Vagina (tissue), 2 donors: ENCODE measurements around the gene PDE6C. TPM values are rescaled to one million over a fixed set of nuclear protein-coding genes. Genes with fewer than 3 reads are reported as not detected.

ENCODE experiments used
- DNase-seq, 2 donors: peaks; one replicate each; pipeline ENCODE4 v3.0.0-alpha.2; 2017; ENCODE audit errors: extremely low spot score in 2 of 2
- H3K27ac ChIP-seq: fragments of 200-600 bp; sonication (generic); one replicate; pipeline ENCODE4 v1.5.1; 2019
- H3K27me3 ChIP-seq: fragments of 200-600 bp; sonication (generic); one replicate; pipeline ENCODE4 v1.5.1; 2019
- H3K36me3 ChIP-seq, 2 donors: fragments of 200-600 bp; sonication (generic); one replicate each; pipeline ENCODE4 v1.5.1; 2017 to 2019
- H3K4me1 ChIP-seq: fragments of 200-600 bp; sonication (generic); one replicate; pipeline ENCODE4 v1.5.1; 2019
- H3K4me3 ChIP-seq, 2 donors: fragments of 200-600 bp; sonication (generic); 1 replicate in 1 of 2; 2 replicates in 1 of 2; pipeline ENCODE4 v1.5.1; 2016 to 2019
- H3K9me3 ChIP-seq: fragments of 200-600 bp; sonication (generic); one replicate; pipeline ENCODE4 v1.5.1; 2019
- POLR2A ChIP-seq, 2 donors: fragments of 450-650 bp; IDR thresholded peaks; one replicate each; pipeline ENCODE4 v1.6.1; 2017; ENCODE audit warnings: antibody characterized with exemption in 2 of 2, mild to moderate bottlenecking in 2 of 2, moderate library complexity in 2 of 2
- POLR2AphosphoS5 ChIP-seq, 2 donors: sonication (generic); formaldehyde crosslinking; IDR thresholded peaks; one replicate each; pipeline ENCODE4 v1.9.0; 2017; ENCODE audit warnings: antibody characterized with exemption in 2 of 2, mild to moderate bottlenecking in 2 of 2, low read depth in 1 of 2; ENCODE audit not compliant: insufficient read depth in 1 of 2
- intact Hi-C: fragments of 100-400 bp; cut with DNase I; formaldehyde crosslinking; loops from one replicate; pipeline ENCODE4 v1.15.1; 2023
- total RNA-seq: library from RNA; depleted of rRNA; stranded (reverse); fragments of >200 nt; gene quantifications from one replicate; pipeline ENCODE4 v1.2.3, GENCODE V29; 2016
- TF ChIP-seq, protein P1 (sequence below), 3 experiments: fragments of 450-650 bp in 2 of 3; fragments of 200-600 bp in 1 of 3; sonication (generic) in 1 of 3; IDR thresholded peaks; one replicate each; pipeline ENCODE4 v1.5.1; 2017 to 2019; ENCODE audit warnings: antibody characterized with exemption in 3 of 3, mild to moderate bottlenecking in 2 of 3, moderate library complexity in 2 of 3

Gene PDE6C
- total RNA-seq, 1 donor from 2014 or later = not detected

DNA sequence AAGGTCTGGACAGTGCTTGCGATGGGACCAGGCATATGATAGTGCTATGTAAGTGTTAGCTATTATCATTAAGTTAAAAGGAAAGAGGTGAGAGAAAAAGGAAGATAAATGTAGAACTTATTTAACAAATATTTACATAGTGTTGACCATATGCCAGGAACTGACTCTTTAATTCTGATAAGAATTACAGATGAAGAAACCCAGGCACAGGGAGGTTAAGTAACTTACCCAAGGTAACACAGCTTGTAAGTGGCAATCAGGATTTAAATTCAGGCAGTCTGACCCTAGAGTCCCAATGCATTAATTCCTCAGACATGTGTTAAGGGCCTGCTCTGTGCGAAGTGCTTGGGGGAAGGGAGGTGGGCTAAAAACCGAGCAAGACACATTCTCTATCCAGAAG lies 34.8 kb upstream of the PDE6C start:
- no peak for DNase-seq
- no peaks in the 10 kb centered on the region for H3K27me3 ChIP-seq
- no peak for TF ChIP-seq POLR2AphosphoS5 (IDR thresholded peaks at IDR 0.05; ENCODE audit: insufficient read depth in 1 of 2, low read depth in 1 of 2)
- no peak for TF ChIP-seq POLR2A (IDR thresholded peaks at IDR 0.05)
- TF ChIP-seq, protein P1, sequence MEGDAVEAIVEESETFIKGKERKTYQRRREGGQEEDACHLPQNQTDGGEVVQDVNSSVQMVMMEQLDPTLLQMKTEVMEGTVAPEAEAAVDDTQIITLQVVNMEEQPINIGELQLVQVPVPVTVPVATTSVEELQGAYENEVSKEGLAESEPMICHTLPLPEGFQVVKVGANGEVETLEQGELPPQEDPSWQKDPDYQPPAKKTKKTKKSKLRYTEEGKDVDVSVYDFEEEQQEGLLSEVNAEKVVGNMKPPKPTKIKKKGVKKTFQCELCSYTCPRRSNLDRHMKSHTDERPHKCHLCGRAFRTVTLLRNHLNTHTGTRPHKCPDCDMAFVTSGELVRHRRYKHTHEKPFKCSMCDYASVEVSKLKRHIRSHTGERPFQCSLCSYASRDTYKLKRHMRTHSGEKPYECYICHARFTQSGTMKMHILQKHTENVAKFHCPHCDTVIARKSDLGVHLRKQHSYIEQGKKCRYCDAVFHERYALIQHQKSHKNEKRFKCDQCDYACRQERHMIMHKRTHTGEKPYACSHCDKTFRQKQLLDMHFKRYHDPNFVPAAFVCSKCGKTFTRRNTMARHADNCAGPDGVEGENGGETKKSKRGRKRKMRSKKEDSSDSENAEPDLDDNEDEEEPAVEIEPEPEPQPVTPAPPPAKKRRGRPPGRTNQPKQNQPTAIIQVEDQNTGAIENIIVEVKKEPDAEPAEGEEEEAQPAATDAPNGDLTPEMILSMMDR (IDR thresholded peaks at IDR 0.05) = no peak
- intact Hi-C loops = no loop called here
- no peak overlapping the region for H3K27ac ChIP-seq
- no peaks in the 10 kb centered on the region for H3K4me1 ChIP-seq
- no peaks in the 10 kb centered on the region for H3K9me3 ChIP-seq
- no peaks in the 10 kb centered on the region for H3K36me3 ChIP-seq
- no peak overlapping the region for H3K4me3 ChIP-seq

GRCh38 chr10:93579089-93579488 lies 33.2 kb upstream of the PDE6C start:
- intact Hi-C loops = no loop called here
- Histone ChIP-seq H3K27me3 (no peaks in the 10 kb centered on the region), H3K4me1 (no peaks in the 10 kb centered on the region), H3K36me3 (no peaks in the 10 kb centered on the region), H3K27ac (no peak overlapping the region), H3K9me3 (no peaks in the 10 kb centered on the region), H3K4me3 (no peak overlapping the region)
- no peak for DNase-seq
- TF ChIP-seq, protein P1 (IDR thresholded peaks at IDR 0.05) = no peak
- TF ChIP-seq POLR2AphosphoS5 (IDR thresholded peaks at IDR 0.05; ENCODE audit: insufficient read depth in 1 of 2, low read depth in 1 of 2) (no peak), POLR2A (IDR thresholded peaks at IDR 0.05) (no peak)

- DNase-seq = no peak
- H3K4me3 ChIP-seq = no peak overlapping the region
- TF ChIP-seq, protein P1 (IDR thresholded peaks at IDR 0.05) = no peak
- TF ChIP-seq POLR2AphosphoS5 (IDR thresholded peaks at IDR 0.05; ENCODE audit: insufficient read depth in 1 of 2, low read depth in 1 of 2) = no peak
- TF ChIP-seq POLR2A (IDR thresholded peaks at IDR 0.05) = no peak
- no peaks in the 10 kb centered on the region for H3K9me3 ChIP-seq
- intact Hi-C loops = no loop called here
- H3K36me3 ChIP-seq = no peaks in the 10 kb centered on the region
- no peaks in the 10 kb centered on the region for H3K27me3 ChIP-seq
- no peak overlapping the region for H3K27ac ChIP-seq
- no peaks in the 10 kb centered on the region for H3K4me1 ChIP-seq
Observed at GRCh38 chr10:93579985-93580711, 32.2 kb upstream of the PDE6C start.

- H3K36me3 ChIP-seq = no peaks in the 10 kb centered on the region
- no peaks in the 10 kb centered on the region for H3K27me3 ChIP-seq
- intact Hi-C loops = no loop called here
- no peak for DNase-seq
- H3K4me3 ChIP-seq = no peak overlapping the region
- no peak overlapping the region for H3K27ac ChIP-seq
- TF ChIP-seq, protein P1 (IDR thresholded peaks at IDR 0.05) = no peak
- no peak for TF ChIP-seq POLR2AphosphoS5 (IDR thresholded peaks at IDR 0.05; ENCODE audit: insufficient read depth in 1 of 2, low read depth in 1 of 2)
- no peak for TF ChIP-seq POLR2A (IDR thresholded peaks at IDR 0.05)
- H3K4me1 ChIP-seq = no peaks in the 10 kb centered on the region
- H3K9me3 ChIP-seq = no peaks in the 10 kb centered on the region
Observed at GRCh38 chr10:93580828-93581227, 31.5 kb upstream of the PDE6C start.

- no peak for DNase-seq
Observed at GRCh38 chr10:93584445-93584844, 27.9 kb upstream of the PDE6C start.

More at GRCh38 chr10:93584445-93584844, 27.9 kb upstream of the PDE6C start:
- H3K9me3 ChIP-seq = no peaks in the 10 kb centered on the region
- H3K27ac ChIP-seq = no peak overlapping the region
- intact Hi-C loops = no loop called here
- no peaks in the 10 kb centered on the region for H3K4me1 ChIP-seq
- TF ChIP-seq POLR2AphosphoS5 (IDR thresholded peaks at IDR 0.05; ENCODE audit: insufficient read depth in 1 of 2, low read depth in 1 of 2) (no peak), POLR2A (IDR thresholded peaks at IDR 0.05) (no peak)
- TF ChIP-seq, protein P1 (IDR thresholded peaks at IDR 0.05) = no peak
- H3K27me3 ChIP-seq = no peaks in the 10 kb centered on the region
- H3K4me3 ChIP-seq = no peak overlapping the region
- H3K36me3 ChIP-seq = no peaks in the 10 kb centered on the region
